ENCODE results near the gene MAFF. TPM values are rescaled to one million over a fixed set of nuclear protein-coding genes. Genes with fewer than 3 reads are reported as not detected.

The MAFF gene

GRCh38 chr22:38264322-38264843 is 62.6 kb downstream of the MAFF start:
- WGBS, 2 donors (ENCODE audit: extremely low coverage in 2 of 2, insufficient read length in 2 of 2, insufficient replicate concordance in 1 of 2), result no CpG with 5 or more reads among the region's 6 CpGs
- Histone ChIP-seq H3K27ac (replicated peaks; ENCODE audit: low read length) (no peak overlapping the region), H2BK5ac (ENCODE audit: low read length) (no peak overlapping the region)

More at GRCh38 chr22:38264322-38264843, 62.6 kb downstream of the MAFF start:
- Histone ChIP-seq H3K36me3 (replicated peaks in 1 of 2; ENCODE audit: control insufficient read depth in 2 of 2, insufficient read depth in 2 of 2, low read length in 2 of 2) (peaks cover 6 to 9% of the 10 kb centered on the region in 2 donors), H3K14ac (ENCODE audit: low read length) (no peak overlapping the region), H3K4me2 (ENCODE audit: insufficient read depth, low read length, poor library complexity, severe bottlenecking) (no peak overlapping the region), H3K4me3 (ENCODE audit: low read length in 2 of 2) (no peak overlapping the region), H3K18ac (ENCODE audit: low read length) (no peak overlapping the region), H3K23ac (ENCODE audit: low read depth, low read length, poor library complexity) (peak overlapping the region; percentile 28), H3K4me1 (ENCODE audit: control insufficient read depth in 2 of 2, insufficient read depth in 1 of 2, low read depth in 1 of 2, low read length in 2 of 2) (peaks cover 18 to 19% of the 10 kb centered on the region in 2 donors), H2BK120ac (ENCODE audit: low read depth, low read length) (no peak overlapping the region), H3K9me3 (replicated peaks in 1 of 2; ENCODE audit: control insufficient read depth in 2 of 2, insufficient read depth in 1 of 2, low read depth in 1 of 2, low read length in 2 of 2) (no peaks in the 10 kb centered on the region), H3K4ac (ENCODE audit: low read length) (no peak overlapping the region), H2AK5ac (ENCODE audit: low read depth, low read length) (peak overlapping the region; percentile 29), H2BK15ac (ENCODE audit: low read length) (no peak overlapping the region), H2AFZ (ENCODE audit: low read length) (no peak overlapping the region), H4K91ac (ENCODE audit: low read depth, low read length, poor library complexity) (no peak overlapping the region), H4K8ac (ENCODE audit: low read depth, low read length) (no peak overlapping the region), H3K27me3 (ENCODE audit: control insufficient read depth in 3 of 3, insufficient read depth in 3 of 3, low read depth in 1 of 3, low read length in 3 of 3) (no peaks in the 10 kb centered on the region), H3K9ac (ENCODE audit: low read depth, low read length, poor library complexity) (no peak overlapping the region), H2BK12ac (ENCODE audit: low read length) (no peak overlapping the region), H3K79me1 (ENCODE audit: low read depth, low read length) (peaks cover 14% of the 10 kb centered on the region)
- no peak for DNase-seq (ENCODE audit: low spot score)

Small RNAs within 50 kb of the gene (small RNA-seq; reads per million reads assigned to genes)
- not detected for gene RN7SL704P (ENCODE audit: insufficient read depth)
